Lower leg skin (tissue), 3 donors: Measurements from ENCODE around the gene PHF21A.

ENCODE experiments used
- POLR2A ChIP-seq, 2 donors: fragments of 450-650 bp; IDR thresholded peaks; one replicate each; pipeline ENCODE4 v1.6.1; 2016 to 2017; ENCODE audit warnings: antibody characterized with exemption in 2 of 2, mild to moderate bottlenecking in 1 of 2, moderate library complexity in 1 of 2
- TF ChIP-seq, protein P1 (sequence below), 3 donors: fragments of 450-650 bp; IDR thresholded peaks; one replicate each; pipeline ENCODE4 v1.5.1; 2016; ENCODE audit warnings: antibody characterized with exemption in 3 of 3, mild to moderate bottlenecking in 3 of 3, moderate library complexity in 2 of 3

DNA sequence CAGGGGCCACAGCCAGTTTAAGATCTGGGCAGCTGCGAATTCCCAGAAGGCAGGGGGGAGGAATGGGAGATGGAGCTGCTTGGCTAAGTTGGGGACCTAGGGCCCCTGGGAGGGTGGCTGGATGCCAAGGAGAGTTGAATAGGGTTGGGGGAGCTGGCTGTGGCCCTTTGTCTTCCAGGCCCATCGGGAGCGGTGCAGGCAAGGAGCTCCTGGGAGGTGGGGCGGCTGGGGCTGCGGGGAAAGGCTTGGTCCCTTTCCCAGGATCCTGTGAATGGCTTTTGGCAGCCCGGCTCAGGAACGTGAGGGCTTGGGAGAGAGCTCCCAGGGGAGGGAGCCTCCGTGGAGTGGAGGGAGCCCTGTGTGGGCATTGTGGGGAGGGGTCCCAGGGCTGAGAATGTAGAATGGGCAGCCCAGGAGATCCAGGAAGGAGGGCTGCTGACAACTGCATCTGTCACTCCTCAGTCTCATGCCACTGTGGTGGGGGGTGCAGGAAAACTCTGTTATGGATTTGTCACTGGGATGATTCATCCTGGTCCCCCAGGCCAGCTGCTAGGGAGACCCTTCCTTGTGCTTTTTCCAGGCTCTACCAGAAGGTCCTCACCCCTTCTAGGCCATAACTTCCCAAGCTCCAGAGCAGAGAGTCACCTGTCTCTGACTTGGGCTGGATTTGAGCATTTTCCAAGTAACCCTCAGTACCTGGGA is 220.2 kb downstream of the PHF21A start:
- TF ChIP-seq, protein P1, sequence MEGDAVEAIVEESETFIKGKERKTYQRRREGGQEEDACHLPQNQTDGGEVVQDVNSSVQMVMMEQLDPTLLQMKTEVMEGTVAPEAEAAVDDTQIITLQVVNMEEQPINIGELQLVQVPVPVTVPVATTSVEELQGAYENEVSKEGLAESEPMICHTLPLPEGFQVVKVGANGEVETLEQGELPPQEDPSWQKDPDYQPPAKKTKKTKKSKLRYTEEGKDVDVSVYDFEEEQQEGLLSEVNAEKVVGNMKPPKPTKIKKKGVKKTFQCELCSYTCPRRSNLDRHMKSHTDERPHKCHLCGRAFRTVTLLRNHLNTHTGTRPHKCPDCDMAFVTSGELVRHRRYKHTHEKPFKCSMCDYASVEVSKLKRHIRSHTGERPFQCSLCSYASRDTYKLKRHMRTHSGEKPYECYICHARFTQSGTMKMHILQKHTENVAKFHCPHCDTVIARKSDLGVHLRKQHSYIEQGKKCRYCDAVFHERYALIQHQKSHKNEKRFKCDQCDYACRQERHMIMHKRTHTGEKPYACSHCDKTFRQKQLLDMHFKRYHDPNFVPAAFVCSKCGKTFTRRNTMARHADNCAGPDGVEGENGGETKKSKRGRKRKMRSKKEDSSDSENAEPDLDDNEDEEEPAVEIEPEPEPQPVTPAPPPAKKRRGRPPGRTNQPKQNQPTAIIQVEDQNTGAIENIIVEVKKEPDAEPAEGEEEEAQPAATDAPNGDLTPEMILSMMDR (IDR thresholded peaks at IDR 0.05), result no peak
- no peak for TF ChIP-seq POLR2A (IDR thresholded peaks at IDR 0.05)
